Heart left ventricle (tissue), 16 donors: ENCODE measurements around the gene THSD7B. TPM values are rescaled to one million over a fixed set of nuclear protein-coding genes. Genes with fewer than 3 reads are reported as not detected.
"Not testable (repeated sequence)": the region's sequence is repeated elsewhere in the genome, so short reads cannot be mapped to it uniquely, and the experiment has no call there.

Experiments
- ATAC-seq, 4 donors: fragments of 200-7000 bp; cut with Tn5 transposase; one replicate each; pipeline ENCODE4 v1.9.1; 2020 to 2022; ENCODE audit warnings: moderate library complexity in 4 of 4, mild to moderate bottlenecking in 3 of 4, moderate number of reproducible peaks in 1 of 4
- DNase-seq, 5 donors: peaks; one replicate each; pipeline ENCODE4 v3.0.0-alpha.2; 2020
- H3K27ac ChIP-seq, 12 donors: fragments of 200-600 bp; sonication (generic) in 4 of 12; one replicate each; pipeline versions ENCODE4 v1.5.0 to v1.8.0; 2016 to 2022; ENCODE audit warnings: mild to moderate bottlenecking in 2 of 12
- H3K27me3 ChIP-seq, 9 donors: fragments of 200-600 bp; sonication (generic) in 2 of 9; one replicate each; pipeline versions ENCODE4 v1.5.1 to v1.8.0; 2016 to 2022; ENCODE audit warnings: mild to moderate bottlenecking in 3 of 9
- H3K36me3 ChIP-seq, 9 donors: fragments of 200-600 bp; sonication (generic) in 2 of 9; one replicate each; pipeline versions ENCODE4 v1.5.0 to v1.8.0; 2018 to 2022; ENCODE audit warnings: mild to moderate bottlenecking in 2 of 9
- H3K4me1 ChIP-seq, 12 donors: fragments of 200-600 bp; sonication (generic) in 4 of 12; one replicate each; pipeline versions ENCODE4 v1.5.0 to v1.8.0; 2016 to 2022; ENCODE audit warnings: mild to moderate bottlenecking in 3 of 12
- H3K4me3 ChIP-seq, 12 donors: fragments of 200-600 bp; sonication (generic) in 4 of 12; one replicate each; pipeline versions ENCODE4 v1.5.0 to v1.8.0; 2017 to 2022; ENCODE audit warnings: mild to moderate bottlenecking in 9 of 12, moderate library complexity in 4 of 12
- H3K9me3 ChIP-seq, 12 donors: fragments of 200-600 bp; sonication (generic) in 4 of 12; one replicate each; pipeline versions ENCODE4 v1.5.0 to v1.8.0; 2016 to 2022; ENCODE audit warnings: mild to moderate bottlenecking in 1 of 12
- CTCF ChIP-seq, 12 donors: fragments of 200-600 bp; sonication (generic) in 4 of 12; IDR thresholded peaks; one replicate each; pipeline versions ENCODE4 v1.5.0 to v1.8.0; 2018 to 2022; ENCODE audit warnings: antibody characterized with exemption in 12 of 12, mild to moderate bottlenecking in 5 of 12
- POLR2A ChIP-seq, 2 donors: fragments of 450-650 bp; IDR thresholded peaks; one replicate each; pipeline ENCODE4 v1.6.1; 2017; ENCODE audit warnings: antibody characterized with exemption in 2 of 2, mild to moderate bottlenecking in 2 of 2, moderate library complexity in 2 of 2
- WGBS, 4 donors: extraction: QIAGEN DNeasy Blood & Tissue Kit in 2 of 4; methylation state at CpG; one replicate each; pipeline versions ENCODE4 v1.1.5 to v1.1.7; 2013 to 2018; 5-methylcytosine and 5-hydroxymethylcytosine counted together
- intact Hi-C, 10 donors: fragments of 100-400 bp; cut with DNase I; formaldehyde crosslinking; loops; one replicate each; pipeline versions ENCODE4 v1.11.1 to v1.14.2; 2022
- polyA plus RNA-seq, 2 donors: library from polyadenylated mRNA; stranded (reverse); fragments of 200-250 nt; gene quantifications; one replicate each; pipeline ENCODE4 v1.2.3, GENCODE V29; 2013
- total RNA-seq, 9 donors: library from RNA; depleted of rRNA in 2 of 9; stranded (reverse); fragments of >200 nt in 2 of 9; fragmentation: NEBNext Ultra II Directional in 3 of 9; extraction: Animal tissue kit (Norgen Biotek cat#: 25700) in 3 of 9; gene quantifications; one replicate each; pipeline versions ENCODE4 v1.1.0 to v1.2.4, GENCODE V29; 2016 to 2023
- donor health status: ischemic (EF 13 %, LVEDD 7.1; RV severe dilation, severe dysfunction).
- donor health status: healthy with polysubstance abuse.
- donor health status: DM: no; HTN: yes; CAD: no.
- donor health status: DM: no; HTN: no; CAD: no.
- donor health status: ischemic (EF 25% LVEDD 6.9; RV normal size, moderate dysfunction).
- donor health status: ischemic (EF 25% LVEDD 5.7; RV mildly dilated, moderate dysfunction).
- donor health status: healthy.
- donor health status: DM: yes; HTN: yes; CAD: no.
- donor health status: ischemic (EF 35%, LVEDD 5.7; RV mildly dilated, moderate dysfunction).
- donor health status: nonischemic (EF 11% LVEDD 7.7; RV severe dilation, severe dysfunction).
- donor health status: DM: yes; HTN: yes; CAD: no.
- donor health status: PGD.
- donor health status: ischemic (EF 29% LVEDD 5.4; RV normal size, mild dysfunction).
- donor health status: nonischemic (EF 23%, LVEDD 6.1; RV moderate dilation, normal function).

THSD7B gene
- total and polyA plus RNA-seq, 11 donors, result 0.04 to 0.43 (median 0.17) TPM

GRCh38 chr2:137570484-137570883, 805.1 kb downstream of the THSD7B start:
- Histone ChIP-seq H3K9me3 (peaks cover 0 to 6% (median 0%) of the 10 kb centered on the region in 12 donors), H3K4me1 (no peaks in the 10 kb centered on the region), H3K36me3 (no peaks in the 10 kb centered on the region), H3K27ac (no peak overlapping the region), H3K27me3 (no peaks in the 10 kb centered on the region), H3K4me3 (no peak overlapping the region)
- ATAC-seq, result no peak
- DNase-seq, result no peak
- TF ChIP-seq POLR2A (IDR thresholded peaks at IDR 0.05) (no peak), CTCF (IDR thresholded peaks at IDR 0.05) (no peak)
- 76 to 88% (median 81%) methylated on average over 3 of the region's 3 CpGs for WGBS, 4 donors
- intact Hi-C loops, result no loop called here

- H3K4me3 ChIP-seq, H3K27ac ChIP-seq, DNase-seq, H3K4me1 ChIP-seq, ATAC-seq, intact Hi-C loops, H3K27me3 ChIP-seq, H3K36me3 ChIP-seq: not testable (repeated sequence)
- peaks cover 0 to 22% (median 0%) of the 10 kb centered on the region in 12 donors for H3K9me3 ChIP-seq
- WGBS, 4 donors, result 77 to 85% (median 79%) methylated on average over 5 of the region's 5 CpGs
Measured at GRCh38 chr2:137587834-137588233, 822.5 kb downstream of the THSD7B start.

GRCh38 chr2:137588578-137588977, 823.2 kb downstream of the THSD7B start:
- H3K36me3 ChIP-seq, intact Hi-C loops, H3K27ac ChIP-seq, ATAC-seq, H3K27me3 ChIP-seq, H3K4me1 ChIP-seq, DNase-seq, H3K4me3 ChIP-seq: not testable (repeated sequence)
- H3K9me3 ChIP-seq, result peaks cover 0 to 20% (median 0%) of the 10 kb centered on the region in 12 donors
- whole genome bisulfite sequencing, 4 donors, result 45 to 84% (median 83%) methylated on average over 1 of the region's 1 CpG

GRCh38 chr2:137590102-137590501, 824.8 kb downstream of the THSD7B start:
- TF ChIP-seq CTCF (IDR thresholded peaks at IDR 0.05) (no peak), POLR2A (IDR thresholded peaks at IDR 0.05) (no peak)
- intact Hi-C loops, result no loop called here
- ATAC-seq (no peak), DNase-seq (no peak)
- Histone ChIP-seq H3K4me3 (no peak overlapping the region), H3K9me3 (peaks cover 0 to 10% (median 0%) of the 10 kb centered on the region in 12 donors), H3K4me1 (no peaks in the 10 kb centered on the region), H3K36me3 (no peaks in the 10 kb centered on the region), H3K27ac (no peak overlapping the region), H3K27me3 (no peaks in the 10 kb centered on the region)

GRCh38 chr2:137607722-137608318, 842.5 kb downstream of the THSD7B start:
- H3K9me3 ChIP-seq, result no peaks in the 10 kb centered on the region
- intact Hi-C loops, result no loop called here
- H3K4me1 ChIP-seq, result no peaks in the 10 kb centered on the region
- H3K36me3 ChIP-seq, result no peaks in the 10 kb centered on the region
- no peak for ATAC-seq
- no peak for TF ChIP-seq CTCF (IDR thresholded peaks at IDR 0.05)
- no peak for TF ChIP-seq POLR2A (IDR thresholded peaks at IDR 0.05)
- H3K4me3 ChIP-seq, result no peak overlapping the region
- 36 to 46% (median 38%) methylated on average over 2 of the region's 2 CpGs for WGBS, 4 donors
- DNase-seq, result no peak
- H3K27ac ChIP-seq, result no peak overlapping the region
- H3K27me3 ChIP-seq, result no peaks in the 10 kb centered on the region
